ENCODE data around the gene HEXA. TPM values are rescaled to one million over a fixed set of nuclear protein-coding genes. Genes with fewer than 3 reads are reported as not detected.

HEXA gene
- total and polyA plus RNA-seq, 2 donors from 2014 or later, result 138 to 199 TPM

DNA sequence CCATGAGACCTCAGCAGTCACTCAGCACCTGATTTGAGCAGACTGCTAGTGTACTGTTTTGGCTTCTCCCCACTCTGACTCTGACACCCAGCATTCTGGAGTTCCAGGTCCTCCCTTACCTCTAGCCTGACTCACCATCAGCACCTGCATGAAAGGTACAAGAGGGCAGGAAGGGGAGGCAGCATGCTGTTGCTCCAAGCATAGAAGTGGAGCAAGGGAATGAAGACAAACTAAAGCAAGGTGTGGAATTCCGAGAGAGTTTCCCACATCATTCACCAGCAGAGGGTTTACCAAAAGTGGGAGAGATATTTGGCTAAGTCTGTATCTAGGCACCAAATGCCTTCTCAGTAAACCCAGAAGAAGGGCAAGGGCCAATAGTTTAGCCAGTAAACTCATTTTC is 21.3 kb downstream of the HEXA start:
- intact Hi-C loops (cut with DNase I), result no loop called here

DNA sequence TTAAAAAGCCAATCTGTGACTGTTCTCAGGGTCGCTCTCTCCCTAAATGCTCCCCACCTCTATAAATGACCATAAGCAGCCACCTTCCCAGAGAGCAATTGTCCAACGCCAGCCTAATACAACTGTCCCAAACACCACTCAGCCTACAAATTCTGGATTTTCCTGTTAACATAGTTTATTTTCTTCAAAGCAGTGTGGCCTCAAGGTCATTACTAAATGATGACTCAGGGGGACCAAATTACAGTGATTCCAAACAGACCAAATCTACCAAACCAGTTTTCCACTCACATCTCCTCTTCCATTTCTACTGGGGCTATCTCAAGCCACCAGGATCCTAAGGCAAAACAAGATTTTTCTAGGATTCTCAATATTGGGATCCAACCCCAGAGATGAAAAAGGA is 22.5 kb downstream of the HEXA start:
- Histone ChIP-seq H3K36me3 (ENCODE audit: control insufficient read depth in 2 of 3, insufficient read depth in 3 of 3, low read length in 3 of 3) (peaks cover 10 to 63% (median 47%) of the 10 kb centered on the region in 3 donors), H3K4me3 (ENCODE audit: low read length in 3 of 3) (no peak overlapping the region), H3K27ac (ENCODE audit: low read depth in 2 of 2, low read length in 2 of 2) (no peak overlapping the region), H3K9ac (ENCODE audit: low read length in 3 of 3) (no peak overlapping the region), H3K4me1 (ENCODE audit: control insufficient read depth in 2 of 3, insufficient read depth in 2 of 3, low read depth in 1 of 3, low read length in 3 of 3) (peaks cover 0 to 2% (median 0%) of the 10 kb centered on the region in 3 donors), H3K9me3 (ENCODE audit: control insufficient read depth in 2 of 3, insufficient read depth in 1 of 3, low read length in 3 of 3) (no peaks in the 10 kb centered on the region), H3K27me3 (ENCODE audit: control insufficient read depth, insufficient read depth, low read length) (no peaks in the 10 kb centered on the region)
- intact Hi-C loops (cut with DNase I), result no loop called here
- DNase-seq (no peak), FAIRE-seq (no peak)
- TF ChIP-seq, protein P1, sequence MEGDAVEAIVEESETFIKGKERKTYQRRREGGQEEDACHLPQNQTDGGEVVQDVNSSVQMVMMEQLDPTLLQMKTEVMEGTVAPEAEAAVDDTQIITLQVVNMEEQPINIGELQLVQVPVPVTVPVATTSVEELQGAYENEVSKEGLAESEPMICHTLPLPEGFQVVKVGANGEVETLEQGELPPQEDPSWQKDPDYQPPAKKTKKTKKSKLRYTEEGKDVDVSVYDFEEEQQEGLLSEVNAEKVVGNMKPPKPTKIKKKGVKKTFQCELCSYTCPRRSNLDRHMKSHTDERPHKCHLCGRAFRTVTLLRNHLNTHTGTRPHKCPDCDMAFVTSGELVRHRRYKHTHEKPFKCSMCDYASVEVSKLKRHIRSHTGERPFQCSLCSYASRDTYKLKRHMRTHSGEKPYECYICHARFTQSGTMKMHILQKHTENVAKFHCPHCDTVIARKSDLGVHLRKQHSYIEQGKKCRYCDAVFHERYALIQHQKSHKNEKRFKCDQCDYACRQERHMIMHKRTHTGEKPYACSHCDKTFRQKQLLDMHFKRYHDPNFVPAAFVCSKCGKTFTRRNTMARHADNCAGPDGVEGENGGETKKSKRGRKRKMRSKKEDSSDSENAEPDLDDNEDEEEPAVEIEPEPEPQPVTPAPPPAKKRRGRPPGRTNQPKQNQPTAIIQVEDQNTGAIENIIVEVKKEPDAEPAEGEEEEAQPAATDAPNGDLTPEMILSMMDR (IDR thresholded peaks at IDR 0.05; ENCODE audit: borderline replicate concordance, extremely low read depth, insufficient read depth), result no peak

More for the DNA sequence above, 21.3 kb downstream of the HEXA start:
- Histone ChIP-seq H3K9ac (ENCODE audit: low read length in 3 of 3) (no peak overlapping the region), H3K27ac (ENCODE audit: low read depth in 2 of 2, low read length in 2 of 2) (no peak overlapping the region), H3K36me3 (ENCODE audit: control insufficient read depth in 2 of 3, insufficient read depth in 3 of 3, low read length in 3 of 3) (peaks cover 8 to 51% (median 39%) of the 10 kb centered on the region in 3 donors), H3K27me3 (ENCODE audit: control insufficient read depth, insufficient read depth, low read length) (no peaks in the 10 kb centered on the region), H3K9me3 (ENCODE audit: control insufficient read depth in 2 of 3, insufficient read depth in 1 of 3, low read length in 3 of 3) (no peaks in the 10 kb centered on the region), H3K4me1 (ENCODE audit: control insufficient read depth in 2 of 3, insufficient read depth in 2 of 3, low read depth in 1 of 3, low read length in 3 of 3) (peaks cover 0 to 4% (median 2%) of the 10 kb centered on the region in 3 donors), H3K4me3 (ENCODE audit: low read length in 3 of 3) (no peak overlapping the region)
- TF ChIP-seq, protein P1 (IDR thresholded peaks at IDR 0.05; ENCODE audit: borderline replicate concordance, extremely low read depth, insufficient read depth), result no peak
- DNase-seq (no peak), FAIRE-seq (no peak)

DNA sequence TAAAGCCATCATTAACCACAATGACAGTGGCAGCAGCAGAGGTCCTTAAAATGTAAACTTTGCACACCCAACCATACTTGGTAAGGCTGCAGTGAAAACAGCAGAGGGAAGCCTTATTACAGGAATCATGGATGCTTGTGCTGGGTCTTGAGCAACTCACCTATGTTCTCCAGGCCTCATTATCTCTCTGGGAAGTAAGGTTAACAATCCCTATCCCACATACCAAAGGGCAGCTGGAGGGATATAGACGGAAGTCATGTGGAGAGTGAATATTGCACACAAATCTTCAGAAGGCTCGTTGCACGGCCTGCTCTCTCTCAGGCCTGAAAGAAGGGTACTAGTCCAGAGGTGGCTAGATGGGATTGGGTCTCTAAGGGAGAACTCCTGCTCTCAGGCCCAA is 30.0 kb downstream of the HEXA start:
- DNase-seq, result no peak
- Histone ChIP-seq H3K4me3 (ENCODE audit: low read length in 3 of 3) (no peak overlapping the region), H3K36me3 (ENCODE audit: control insufficient read depth in 2 of 3, insufficient read depth in 3 of 3, low read length in 3 of 3) (peaks cover 8 to 76% (median 48%) of the 10 kb centered on the region in 3 donors), H3K9ac (ENCODE audit: low read length in 3 of 3) (no peak overlapping the region), H3K27ac (ENCODE audit: low read depth in 2 of 2, low read length in 2 of 2) (no peak overlapping the region), H3K4me1 (ENCODE audit: control insufficient read depth in 2 of 3, insufficient read depth in 2 of 3, low read depth in 1 of 3, low read length in 3 of 3) (no peaks in the 10 kb centered on the region), H3K9me3 (ENCODE audit: control insufficient read depth in 2 of 3, insufficient read depth in 1 of 3, low read length in 3 of 3) (no peaks in the 10 kb centered on the region), H3K27me3 (ENCODE audit: control insufficient read depth, insufficient read depth, low read length) (no peaks in the 10 kb centered on the region)
- FAIRE-seq, result no peak
- intact Hi-C loops (cut with DNase I), result no loop called here
- TF ChIP-seq, protein P1 (IDR thresholded peaks at IDR 0.05; ENCODE audit: borderline replicate concordance, extremely low read depth, insufficient read depth), result no peak

DNA sequence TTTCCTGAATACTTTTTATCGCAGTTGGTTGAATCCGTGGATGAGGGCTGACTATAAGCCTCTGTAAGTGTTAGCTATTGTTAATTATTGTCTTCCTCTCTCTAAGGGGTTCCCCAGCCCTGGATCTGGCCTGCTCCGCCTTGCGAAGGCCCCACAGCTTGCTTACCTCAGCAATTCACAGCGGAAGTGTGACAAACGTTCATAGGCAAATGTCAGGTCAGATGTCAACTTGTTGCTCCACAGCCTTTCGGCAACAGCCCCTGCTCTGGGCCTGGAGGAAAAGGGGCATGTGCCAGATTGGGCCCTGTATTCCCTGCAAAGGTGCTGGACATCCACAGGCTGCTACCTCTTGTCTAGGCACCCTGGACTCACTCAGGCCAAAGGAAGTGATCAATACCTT is 30.5 kb downstream of the HEXA start:
- no peak overlapping the region for H3K4me3 ChIP-seq (ENCODE audit: low read length in 3 of 3)
- H3K27ac ChIP-seq (ENCODE audit: low read depth in 2 of 2, low read length in 2 of 2), result no peak overlapping the region
- H3K27me3 ChIP-seq (ENCODE audit: control insufficient read depth, insufficient read depth, low read length), result no peaks in the 10 kb centered on the region
- no peaks in the 10 kb centered on the region for H3K9me3 ChIP-seq (ENCODE audit: control insufficient read depth in 2 of 3, insufficient read depth in 1 of 3, low read length in 3 of 3)
- H3K4me1 ChIP-seq (ENCODE audit: control insufficient read depth in 2 of 3, insufficient read depth in 2 of 3, low read depth in 1 of 3, low read length in 3 of 3), result no peaks in the 10 kb centered on the region
- FAIRE-seq (no peak), DNase-seq (no peak)
- no peak overlapping the region for H3K9ac ChIP-seq (ENCODE audit: low read length in 3 of 3)
- intact Hi-C loops (cut with DNase I), result no loop called here
- TF ChIP-seq, protein P1 (IDR thresholded peaks at IDR 0.05; ENCODE audit: borderline replicate concordance, extremely low read depth, insufficient read depth), result no peak
- peaks cover 8 to 72% (median 43%) of the 10 kb centered on the region in 3 donors for H3K36me3 ChIP-seq (ENCODE audit: control insufficient read depth in 2 of 3, insufficient read depth in 3 of 3, low read length in 3 of 3)

Data from kidney (tissue), 14 donors.